DND-41 (cell line): ENCODE results near the gene MMD.

Source experiments
- EZH2 ChIP-seq: IDR thresholded peaks from 3 replicates; pipeline ENCODE4 v1.6.1; 2012; ENCODE audit warnings: borderline replicate concordance, low read depth, mild to moderate bottlenecking, moderate library complexity, low read length, inconsistent platforms; ENCODE audit not compliant: severe bottlenecking
- TF ChIP-seq, protein P1 (sequence below): IDR thresholded peaks from 2 replicates; pipeline ENCODE4 v1.5.1; 2012; ENCODE audit warnings: borderline replicate concordance, low read length, moderate library complexity, mild to moderate bottlenecking; ENCODE audit not compliant: poor library complexity, severe bottlenecking; ENCODE audit errors: extremely low read depth

DNA sequence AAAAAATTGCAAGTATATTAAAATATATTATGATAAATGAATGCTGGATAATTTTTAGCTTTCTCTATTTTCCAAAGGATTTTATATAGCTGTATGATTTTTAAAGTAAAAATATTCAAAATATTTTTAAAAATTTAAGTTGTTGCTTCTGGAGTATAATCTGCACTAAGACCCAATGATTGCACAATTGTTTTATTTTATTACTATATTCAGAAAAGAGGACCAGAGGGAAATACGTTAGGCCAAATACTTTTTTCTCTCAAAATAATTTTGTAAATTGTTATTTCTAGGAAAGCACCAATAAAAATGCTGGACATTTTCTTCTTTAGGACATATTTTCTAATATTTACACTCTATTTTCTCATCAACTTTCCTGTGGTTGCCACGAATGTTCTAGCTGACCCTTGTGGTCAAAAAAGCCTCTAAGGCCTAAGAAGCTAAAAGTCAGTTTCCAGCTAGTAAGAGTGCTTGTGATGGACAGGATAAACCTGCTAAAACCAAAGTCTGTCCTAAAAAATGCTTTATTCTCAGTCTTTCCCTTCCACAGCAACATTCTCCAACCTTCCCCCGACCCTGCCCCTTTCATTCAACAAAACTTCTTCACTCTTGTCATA lies 31.2 kb downstream of the MMD start:
- TF ChIP-seq, protein P1, sequence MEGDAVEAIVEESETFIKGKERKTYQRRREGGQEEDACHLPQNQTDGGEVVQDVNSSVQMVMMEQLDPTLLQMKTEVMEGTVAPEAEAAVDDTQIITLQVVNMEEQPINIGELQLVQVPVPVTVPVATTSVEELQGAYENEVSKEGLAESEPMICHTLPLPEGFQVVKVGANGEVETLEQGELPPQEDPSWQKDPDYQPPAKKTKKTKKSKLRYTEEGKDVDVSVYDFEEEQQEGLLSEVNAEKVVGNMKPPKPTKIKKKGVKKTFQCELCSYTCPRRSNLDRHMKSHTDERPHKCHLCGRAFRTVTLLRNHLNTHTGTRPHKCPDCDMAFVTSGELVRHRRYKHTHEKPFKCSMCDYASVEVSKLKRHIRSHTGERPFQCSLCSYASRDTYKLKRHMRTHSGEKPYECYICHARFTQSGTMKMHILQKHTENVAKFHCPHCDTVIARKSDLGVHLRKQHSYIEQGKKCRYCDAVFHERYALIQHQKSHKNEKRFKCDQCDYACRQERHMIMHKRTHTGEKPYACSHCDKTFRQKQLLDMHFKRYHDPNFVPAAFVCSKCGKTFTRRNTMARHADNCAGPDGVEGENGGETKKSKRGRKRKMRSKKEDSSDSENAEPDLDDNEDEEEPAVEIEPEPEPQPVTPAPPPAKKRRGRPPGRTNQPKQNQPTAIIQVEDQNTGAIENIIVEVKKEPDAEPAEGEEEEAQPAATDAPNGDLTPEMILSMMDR: no peak
- no peak for TF ChIP-seq EZH2
